Measurements from ENCODE around the gene EDAR. TPM values are rescaled to one million over a fixed set of nuclear protein-coding genes. Genes with fewer than 3 reads are reported as not detected.

EDAR gene
- total RNA-seq, 1 experiment from 2014 or later = not detected

- Histone ChIP-seq H4K20me1 (ENCODE audit: insufficient read depth, low read depth, low read length) (no peaks in the 10 kb centered on the region), H3K4me2 (ENCODE audit: low read depth, low read length, poor library complexity, severe bottlenecking) (no peak overlapping the region), H3K4me1 (ENCODE audit: low read length) (no peaks in the 10 kb centered on the region), H3K9ac (ENCODE audit: low read length) (no peak overlapping the region), H3K9me2 (replicated peaks; ENCODE audit: insufficient read depth, low read length) (no peaks in the 10 kb centered on the region), H3K79me2 (ENCODE audit: low read length) (no peaks in the 10 kb centered on the region), H3K27ac (ENCODE audit: low read length) (no peak overlapping the region), H3K4me3 (ENCODE audit: low read length) (no peak overlapping the region), H3K27me3 (ENCODE audit: low read length) (no peaks in the 10 kb centered on the region), H2AFZ (ENCODE audit: low read length) (no peak overlapping the region), H3K9me3 (ENCODE audit: low read length) (no peaks in the 10 kb centered on the region), H3K36me3 (ENCODE audit: insufficient read depth, low read length) (no peaks in the 10 kb centered on the region)
- DNase-seq = no peak
Observed at GRCh38 chr2:108968619-108969018, 20.4 kb downstream of the EDAR start.

- no peaks in the 10 kb centered on the region for H3K79me2 ChIP-seq (ENCODE audit: low read length)
- no peak overlapping the region for H3K4me3 ChIP-seq (ENCODE audit: low read length)
- H3K4me2 ChIP-seq (ENCODE audit: low read depth, low read length, poor library complexity, severe bottlenecking) = no peak overlapping the region
- no peak for DNase-seq
- no peak overlapping the region for H3K27ac ChIP-seq (ENCODE audit: low read length)
- H4K20me1 ChIP-seq (ENCODE audit: insufficient read depth, low read depth, low read length) = no peaks in the 10 kb centered on the region
- H3K9me3 ChIP-seq (ENCODE audit: low read length) = no peaks in the 10 kb centered on the region
- H3K36me3 ChIP-seq (ENCODE audit: insufficient read depth, low read length) = no peaks in the 10 kb centered on the region
- no peaks in the 10 kb centered on the region for H3K4me1 ChIP-seq (ENCODE audit: low read length)
- H2AFZ ChIP-seq (ENCODE audit: low read length) = no peak overlapping the region
- no peaks in the 10 kb centered on the region for H3K9me2 ChIP-seq (replicated peaks; ENCODE audit: insufficient read depth, low read length)
- H3K9ac ChIP-seq (ENCODE audit: low read length) = no peak overlapping the region
- H3K27me3 ChIP-seq (ENCODE audit: low read length) = no peaks in the 10 kb centered on the region
Observed at GRCh38 chr2:108967757-108968156, 21.3 kb downstream of the EDAR start.

GRCh38 chr2:108965540-108966289 lies 23.3 kb downstream of the EDAR start:
- no peaks in the 10 kb centered on the region for H3K4me1 ChIP-seq (ENCODE audit: low read length)
- H3K27me3 ChIP-seq (ENCODE audit: low read length) = no peaks in the 10 kb centered on the region
- no peak for DNase-seq
- no peaks in the 10 kb centered on the region for H3K9me3 ChIP-seq (ENCODE audit: low read length)
- H3K9me2 ChIP-seq (replicated peaks; ENCODE audit: insufficient read depth, low read length) = no peaks in the 10 kb centered on the region
- no peak overlapping the region for H3K9ac ChIP-seq (ENCODE audit: low read length)
- no peak overlapping the region for H3K4me2 ChIP-seq (ENCODE audit: low read depth, low read length, poor library complexity, severe bottlenecking)
- no peak overlapping the region for H2AFZ ChIP-seq (ENCODE audit: low read length)
- H3K4me3 ChIP-seq (ENCODE audit: low read length) = no peak overlapping the region
- H4K20me1 ChIP-seq (ENCODE audit: insufficient read depth, low read depth, low read length) = no peaks in the 10 kb centered on the region
- H3K27ac ChIP-seq (ENCODE audit: low read length) = no peak overlapping the region
- H3K79me2 ChIP-seq (ENCODE audit: low read length) = no peaks in the 10 kb centered on the region
- no peaks in the 10 kb centered on the region for H3K36me3 ChIP-seq (ENCODE audit: insufficient read depth, low read length)

- Histone ChIP-seq H3K9ac (ENCODE audit: low read length) (no peak overlapping the region), H2AFZ (ENCODE audit: low read length) (no peak overlapping the region), H3K4me3 (ENCODE audit: low read length) (no peak overlapping the region), H3K27me3 (ENCODE audit: low read length) (no peaks in the 10 kb centered on the region), H3K4me1 (ENCODE audit: low read length) (no peaks in the 10 kb centered on the region), H3K27ac (ENCODE audit: low read length) (no peak overlapping the region), H3K9me3 (ENCODE audit: low read length) (no peaks in the 10 kb centered on the region), H3K4me2 (ENCODE audit: low read depth, low read length, poor library complexity, severe bottlenecking) (no peak overlapping the region), H3K9me2 (replicated peaks; ENCODE audit: insufficient read depth, low read length) (no peaks in the 10 kb centered on the region), H4K20me1 (ENCODE audit: insufficient read depth, low read depth, low read length) (no peaks in the 10 kb centered on the region), H3K36me3 (ENCODE audit: insufficient read depth, low read length) (no peaks in the 10 kb centered on the region), H3K79me2 (ENCODE audit: low read length) (no peaks in the 10 kb centered on the region)
- DNase-seq = no peak
Observed at GRCh38 chr2:108963057-108963456, 26.0 kb downstream of the EDAR start.

GRCh38 chr2:108961796-108962195 lies 27.2 kb downstream of the EDAR start:
- Histone ChIP-seq H3K4me3 (ENCODE audit: low read length) (no peak overlapping the region), H3K27me3 (ENCODE audit: low read length) (no peaks in the 10 kb centered on the region), H3K9me3 (ENCODE audit: low read length) (no peaks in the 10 kb centered on the region), H2AFZ (ENCODE audit: low read length) (no peak overlapping the region), H3K4me1 (ENCODE audit: low read length) (no peaks in the 10 kb centered on the region), H4K20me1 (ENCODE audit: insufficient read depth, low read depth, low read length) (no peaks in the 10 kb centered on the region), H3K79me2 (ENCODE audit: low read length) (no peaks in the 10 kb centered on the region), H3K4me2 (ENCODE audit: low read depth, low read length, poor library complexity, severe bottlenecking) (no peak overlapping the region), H3K27ac (ENCODE audit: low read length) (no peak overlapping the region), H3K9me2 (replicated peaks; ENCODE audit: insufficient read depth, low read length) (no peaks in the 10 kb centered on the region), H3K36me3 (ENCODE audit: insufficient read depth, low read length) (no peaks in the 10 kb centered on the region), H3K9ac (ENCODE audit: low read length) (no peak overlapping the region)
- no peak for DNase-seq

GRCh38 chr2:108960006-108960405 lies 29.0 kb downstream of the EDAR start:
- no peaks in the 10 kb centered on the region for H3K4me1 ChIP-seq (ENCODE audit: low read length)

GRCh38 chr2:108959401-108959800 lies 29.6 kb downstream of the EDAR start:
- H3K4me2 ChIP-seq (ENCODE audit: low read depth, low read length, poor library complexity, severe bottlenecking) = no peak overlapping the region
- H3K4me1 ChIP-seq (ENCODE audit: low read length) = no peaks in the 10 kb centered on the region

More at GRCh38 chr2:108960006-108960405, 29.0 kb downstream of the EDAR start:
- no peak overlapping the region for H3K27ac ChIP-seq (ENCODE audit: low read length)
- no peak overlapping the region for H3K9ac ChIP-seq (ENCODE audit: low read length)
- peak; percentile 50 for DNase-seq
- no peaks in the 10 kb centered on the region for H3K9me3 ChIP-seq (ENCODE audit: low read length)
- H3K4me2 ChIP-seq (ENCODE audit: low read depth, low read length, poor library complexity, severe bottlenecking) = no peak overlapping the region
- H3K27me3 ChIP-seq (ENCODE audit: low read length) = no peaks in the 10 kb centered on the region
- H3K36me3 ChIP-seq (ENCODE audit: insufficient read depth, low read length) = no peaks in the 10 kb centered on the region
- no peak overlapping the region for H3K4me3 ChIP-seq (ENCODE audit: low read length)
- H3K79me2 ChIP-seq (ENCODE audit: low read length) = no peaks in the 10 kb centered on the region
- H2AFZ ChIP-seq (ENCODE audit: low read length) = no peak overlapping the region
- no peaks in the 10 kb centered on the region for H3K9me2 ChIP-seq (replicated peaks; ENCODE audit: insufficient read depth, low read length)
- no peaks in the 10 kb centered on the region for H4K20me1 ChIP-seq (ENCODE audit: insufficient read depth, low read depth, low read length)

GRCh38 chr2:108958632-108959341 lies 30.2 kb downstream of the EDAR start:
- no peaks in the 10 kb centered on the region for H3K9me3 ChIP-seq (ENCODE audit: low read length)
- no peak overlapping the region for H2AFZ ChIP-seq (ENCODE audit: low read length)
- H3K4me1 ChIP-seq (ENCODE audit: low read length) = no peaks in the 10 kb centered on the region
- H3K79me2 ChIP-seq (ENCODE audit: low read length) = no peaks in the 10 kb centered on the region
- no peak overlapping the region for H3K27ac ChIP-seq (ENCODE audit: low read length)
- no peaks in the 10 kb centered on the region for H3K27me3 ChIP-seq (ENCODE audit: low read length)
- H3K9ac ChIP-seq (ENCODE audit: low read length) = no peak overlapping the region
- H3K9me2 ChIP-seq (replicated peaks; ENCODE audit: insufficient read depth, low read length) = no peaks in the 10 kb centered on the region
- DNase-seq = no peak
- no peaks in the 10 kb centered on the region for H3K36me3 ChIP-seq (ENCODE audit: insufficient read depth, low read length)
- no peak overlapping the region for H3K4me3 ChIP-seq (ENCODE audit: low read length)
- no peak overlapping the region for H3K4me2 ChIP-seq (ENCODE audit: low read depth, low read length, poor library complexity, severe bottlenecking)
- H4K20me1 ChIP-seq (ENCODE audit: insufficient read depth, low read depth, low read length) = no peaks in the 10 kb centered on the region

More at GRCh38 chr2:108959401-108959800, 29.6 kb downstream of the EDAR start:
- no peak overlapping the region for H3K27ac ChIP-seq (ENCODE audit: low read length)
- no peaks in the 10 kb centered on the region for H4K20me1 ChIP-seq (ENCODE audit: insufficient read depth, low read depth, low read length)
- no peaks in the 10 kb centered on the region for H3K9me2 ChIP-seq (replicated peaks; ENCODE audit: insufficient read depth, low read length)
- no peaks in the 10 kb centered on the region for H3K36me3 ChIP-seq (ENCODE audit: insufficient read depth, low read length)
- DNase-seq = no peak
- H3K9ac ChIP-seq (ENCODE audit: low read length) = no peak overlapping the region
- H3K27me3 ChIP-seq (ENCODE audit: low read length) = no peaks in the 10 kb centered on the region
- no peaks in the 10 kb centered on the region for H3K79me2 ChIP-seq (ENCODE audit: low read length)
- no peak overlapping the region for H2AFZ ChIP-seq (ENCODE audit: low read length)
- no peak overlapping the region for H3K4me3 ChIP-seq (ENCODE audit: low read length)
- no peaks in the 10 kb centered on the region for H3K9me3 ChIP-seq (ENCODE audit: low read length)

Data from Karpas-422 (cell line).